Activated CD8-positive, alpha-beta T cell treated with anti-CD3 and anti-CD28 coated beads for 36 hours (primary cell): ENCODE data around the gene ELMOD1. TPM values are rescaled to one million over a fixed set of nuclear protein-coding genes. Genes with fewer than 3 reads are reported as not detected.

ENCODE experiments used
- ATAC-seq: fragments of 200-7000 bp; cut with Tn5 transposase; one replicate; pipeline ENCODE4 v1.10.0; 2021; ENCODE audit warnings: mild to moderate bottlenecking, moderate library complexity
- CTCF ChIA-PET: fragments of 350-600 bp; sonication (Branson Sonifier 250); formaldehyde crosslinking; loops from one replicate; lab custom pipeline; 2021; ENCODE audit warnings: antibody characterized with exemption; lab: Charles Lee
- POLR2A ChIA-PET: fragments of 350-600 bp; sonication (Branson Sonifier 250); formaldehyde crosslinking; loops from one replicate; lab custom pipeline; 2021; ENCODE audit warnings: antibody characterized with exemption; lab: Charles Lee
- DNase-seq: peaks from one replicate; pipeline ENCODE4 v3.0.0-alpha.2; 2020
- H3K27ac Mint-ChIP-seq: one replicate; pipeline ENCODE4 v1.8.0; 2021; ENCODE audit warnings: mild to moderate bottlenecking, mixed read lengths
- H3K27me3 Mint-ChIP-seq: one replicate; pipeline ENCODE4 v1.8.0; 2021; ENCODE audit warnings: mixed read lengths
- H3K36me3 Mint-ChIP-seq: one replicate; pipeline ENCODE4 v1.8.0; 2021; ENCODE audit warnings: low read depth, mixed read lengths
- H3K4me1 Mint-ChIP-seq: one replicate; pipeline ENCODE4 v1.8.0; 2021; ENCODE audit warnings: low read depth, mixed read lengths
- H3K4me3 Mint-ChIP-seq: one replicate; pipeline ENCODE4 v1.8.0; 2021; ENCODE audit warnings: mild to moderate bottlenecking, moderate library complexity, mixed read lengths
- H3K9me3 Mint-ChIP-seq: one replicate; pipeline ENCODE4 v1.8.0; 2021; ENCODE audit warnings: mixed read lengths
- intact Hi-C: fragments of 100-400 bp; cut with micrococcal nuclease; formaldehyde crosslinking; loops from one replicate; pipeline ENCODE4 v1.10.0; 2022
- total RNA-seq, 2 experiments: library from RNA; stranded (reverse); gene quantifications; one replicate each; pipeline ENCODE4 v1.2.3, GENCODE V29; 2021
- TF ChIP-seq, protein P1 (sequence below): fragments of 200-600 bp; IDR thresholded peaks from one replicate; pipeline ENCODE4 v1.8.0; 2022; ENCODE audit warnings: antibody characterized with exemption, mild to moderate bottlenecking

Gene ELMOD1
- total RNA-seq, 2 experiments from 2014 or later = not detected

GRCh38 chr11:107651672-107652071 lies 60.7 kb downstream of the ELMOD1 start:
- Mint-ChIP-seq H3K27me3 (peaks cover 25% of the 10 kb centered on the region), H3K4me1 (peaks cover 2% of the 10 kb centered on the region), H3K36me3 (no peaks in the 10 kb centered on the region), H3K27ac (no peak overlapping the region), H3K4me3 (no peak overlapping the region), H3K9me3 (no peaks in the 10 kb centered on the region)
- DNase-seq (no peak), ATAC-seq (peak; percentile 47)
- ChIA-PET CTCF (interaction anchor here (0.8 kb wide), 1 partner anchor 75 kb away, joined by 3 read pairs; no protein-coding TSS in a partner anchor), POLR2A (interaction anchor here (0.6 kb wide), 1 partner anchor 42 kb away, joined by 3 read pairs; no protein-coding TSS in a partner anchor)
- intact Hi-C loops = no loop called here
- TF ChIP-seq, protein P1, sequence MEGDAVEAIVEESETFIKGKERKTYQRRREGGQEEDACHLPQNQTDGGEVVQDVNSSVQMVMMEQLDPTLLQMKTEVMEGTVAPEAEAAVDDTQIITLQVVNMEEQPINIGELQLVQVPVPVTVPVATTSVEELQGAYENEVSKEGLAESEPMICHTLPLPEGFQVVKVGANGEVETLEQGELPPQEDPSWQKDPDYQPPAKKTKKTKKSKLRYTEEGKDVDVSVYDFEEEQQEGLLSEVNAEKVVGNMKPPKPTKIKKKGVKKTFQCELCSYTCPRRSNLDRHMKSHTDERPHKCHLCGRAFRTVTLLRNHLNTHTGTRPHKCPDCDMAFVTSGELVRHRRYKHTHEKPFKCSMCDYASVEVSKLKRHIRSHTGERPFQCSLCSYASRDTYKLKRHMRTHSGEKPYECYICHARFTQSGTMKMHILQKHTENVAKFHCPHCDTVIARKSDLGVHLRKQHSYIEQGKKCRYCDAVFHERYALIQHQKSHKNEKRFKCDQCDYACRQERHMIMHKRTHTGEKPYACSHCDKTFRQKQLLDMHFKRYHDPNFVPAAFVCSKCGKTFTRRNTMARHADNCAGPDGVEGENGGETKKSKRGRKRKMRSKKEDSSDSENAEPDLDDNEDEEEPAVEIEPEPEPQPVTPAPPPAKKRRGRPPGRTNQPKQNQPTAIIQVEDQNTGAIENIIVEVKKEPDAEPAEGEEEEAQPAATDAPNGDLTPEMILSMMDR = no peak

- Mint-ChIP-seq H3K4me1 (peaks cover 2% of the 10 kb centered on the region), H3K27me3 (peaks cover 20% of the 10 kb centered on the region), H3K27ac (no peak overlapping the region), H3K4me3 (no peak overlapping the region), H3K36me3 (no peaks in the 10 kb centered on the region), H3K9me3 (no peaks in the 10 kb centered on the region)
- CTCF ChIA-PET = interaction anchor here (1.1 to 1.2 kb wide), 2 partner anchors 13 to 36 kb away, joined by 3 read pairs; no protein-coding TSS in a partner anchor
- DNase-seq = no peak
- intact Hi-C loops = no loop called here
- POLR2A ChIA-PET = no interaction called here
- no peak for ATAC-seq
- TF ChIP-seq, protein P1 = no peak
These were observed 62.1 kb downstream of the ELMOD1 start for GRCh38 chr11:107653076-107653475.

- no peak overlapping the region for H3K4me3 Mint-ChIP-seq
- no peaks in the 10 kb centered on the region for H3K36me3 Mint-ChIP-seq
- no peak for ATAC-seq
- peaks cover 9% of the 10 kb centered on the region for H3K27me3 Mint-ChIP-seq
- ChIA-PET CTCF (no interaction called here), POLR2A (no interaction called here)
- H3K27ac Mint-ChIP-seq = no peak overlapping the region
- no peaks in the 10 kb centered on the region for H3K9me3 Mint-ChIP-seq
- intact Hi-C loops = no loop called here
- DNase-seq = peak; percentile 17
- H3K4me1 Mint-ChIP-seq = peaks cover 2% of the 10 kb centered on the region
- TF ChIP-seq, protein P1 = no peak
These were observed 64.7 kb downstream of the ELMOD1 start for GRCh38 chr11:107655602-107656001.

DNA sequence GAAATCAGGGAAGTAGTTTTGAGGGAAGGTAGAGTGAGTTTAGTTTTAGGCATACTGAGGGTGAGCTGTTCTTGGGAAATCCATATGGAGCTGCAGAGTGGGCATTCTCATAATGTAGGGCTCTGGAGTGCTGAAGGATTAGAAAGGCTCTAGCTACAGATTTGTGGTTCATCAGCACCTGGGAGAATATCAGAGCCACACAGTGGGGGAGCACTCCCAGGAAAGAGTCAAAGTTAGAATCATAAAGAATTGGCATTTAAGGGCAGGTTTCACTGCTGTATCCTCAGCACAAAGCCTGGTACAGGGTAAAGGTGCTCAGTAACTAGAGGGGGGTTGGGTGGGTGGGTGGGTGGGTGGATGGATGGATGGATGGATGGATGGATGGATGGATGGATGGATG lies 68.4 kb downstream of the ELMOD1 start:
- DNase-seq (no peak), ATAC-seq (no peak)
- Mint-ChIP-seq H3K27ac (no peak overlapping the region), H3K27me3 (peaks cover 7% of the 10 kb centered on the region), H3K4me1 (peaks cover 2% of the 10 kb centered on the region), H3K4me3 (no peak overlapping the region), H3K9me3 (no peaks in the 10 kb centered on the region), H3K36me3 (no peaks in the 10 kb centered on the region)
- ChIA-PET CTCF (no interaction called here), POLR2A (no interaction called here)
- TF ChIP-seq, protein P1 = no peak
- intact Hi-C loops = no loop called here

DNA sequence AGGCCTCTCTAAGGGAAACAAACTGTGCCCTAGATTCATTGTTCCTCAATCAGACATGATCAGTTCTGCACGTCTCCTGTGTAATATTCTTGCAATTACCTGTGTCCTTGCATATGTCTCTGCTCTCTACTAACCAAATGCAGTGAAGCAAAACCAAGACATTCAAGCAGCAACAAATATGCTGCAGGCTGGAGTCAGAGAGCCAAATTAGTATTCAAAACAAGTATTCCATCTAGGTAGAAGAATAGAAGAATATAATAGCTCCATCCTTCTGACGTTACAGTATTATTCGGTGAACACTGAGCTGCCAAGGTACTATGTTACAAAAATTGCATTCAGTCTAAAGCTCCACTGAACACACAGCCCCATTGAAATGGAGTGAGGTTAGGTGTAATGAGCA lies 69.1 kb downstream of the ELMOD1 start:
- Mint-ChIP-seq H3K27me3 (peaks cover 8% of the 10 kb centered on the region), H3K9me3 (no peaks in the 10 kb centered on the region), H3K4me3 (no peak overlapping the region), H3K36me3 (no peaks in the 10 kb centered on the region), H3K4me1 (peaks cover 2% of the 10 kb centered on the region), H3K27ac (no peak overlapping the region)
- no peak for ATAC-seq
- intact Hi-C loops = no loop called here
- TF ChIP-seq, protein P1 = no peak
- POLR2A ChIA-PET = no interaction called here
- CTCF ChIA-PET = no interaction called here
- DNase-seq = no peak
